Measurements from ENCODE around the gene GLYATL3.

Gene GLYATL3

DNA sequence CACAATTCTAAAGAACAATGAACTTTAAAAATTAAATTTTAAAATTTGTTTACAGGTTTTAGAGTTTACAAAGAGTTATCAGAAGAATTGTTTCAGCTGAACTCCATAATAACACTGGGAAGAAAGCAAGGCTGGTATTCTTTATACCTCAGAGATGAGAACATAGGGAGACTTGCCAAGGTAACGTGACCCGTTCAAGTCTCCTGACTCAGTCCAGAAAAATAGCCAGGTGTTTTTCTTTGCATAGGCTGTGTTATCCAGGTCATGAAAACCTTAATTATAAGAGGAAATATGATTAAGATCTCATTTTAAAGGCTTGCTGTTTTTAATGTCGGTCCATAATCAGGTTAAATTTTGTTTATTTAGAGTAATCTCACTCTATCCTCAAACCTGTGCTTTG, 42.2 kb downstream of the GLYATL3 start:
- Histone ChIP-seq H3K36me3 (no peaks in the 10 kb centered on the region), H3K9me3 (no peaks in the 10 kb centered on the region), H3K27me3 (peaks cover 5% of the 10 kb centered on the region), H3K4me3 (ENCODE audit: low read depth in 1 of 2, low read length in 1 of 2) (no peak overlapping the region), H3K27ac (no peak overlapping the region), H3K4me1 (ENCODE audit: control insufficient read depth in 1 of 2, insufficient read depth in 1 of 2, low read depth in 1 of 2, low read length in 1 of 2) (no peaks in the 10 kb centered on the region)
- TF ChIP-seq, protein P1, sequence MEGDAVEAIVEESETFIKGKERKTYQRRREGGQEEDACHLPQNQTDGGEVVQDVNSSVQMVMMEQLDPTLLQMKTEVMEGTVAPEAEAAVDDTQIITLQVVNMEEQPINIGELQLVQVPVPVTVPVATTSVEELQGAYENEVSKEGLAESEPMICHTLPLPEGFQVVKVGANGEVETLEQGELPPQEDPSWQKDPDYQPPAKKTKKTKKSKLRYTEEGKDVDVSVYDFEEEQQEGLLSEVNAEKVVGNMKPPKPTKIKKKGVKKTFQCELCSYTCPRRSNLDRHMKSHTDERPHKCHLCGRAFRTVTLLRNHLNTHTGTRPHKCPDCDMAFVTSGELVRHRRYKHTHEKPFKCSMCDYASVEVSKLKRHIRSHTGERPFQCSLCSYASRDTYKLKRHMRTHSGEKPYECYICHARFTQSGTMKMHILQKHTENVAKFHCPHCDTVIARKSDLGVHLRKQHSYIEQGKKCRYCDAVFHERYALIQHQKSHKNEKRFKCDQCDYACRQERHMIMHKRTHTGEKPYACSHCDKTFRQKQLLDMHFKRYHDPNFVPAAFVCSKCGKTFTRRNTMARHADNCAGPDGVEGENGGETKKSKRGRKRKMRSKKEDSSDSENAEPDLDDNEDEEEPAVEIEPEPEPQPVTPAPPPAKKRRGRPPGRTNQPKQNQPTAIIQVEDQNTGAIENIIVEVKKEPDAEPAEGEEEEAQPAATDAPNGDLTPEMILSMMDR (IDR thresholded peaks at IDR 0.05) = no peak

- Histone ChIP-seq H3K9me3 (no peaks in the 10 kb centered on the region), H3K27me3 (peaks cover 17% of the 10 kb centered on the region), H3K4me3 (ENCODE audit: low read depth in 1 of 2, low read length in 1 of 2) (no peak overlapping the region), H3K27ac (no peak overlapping the region), H3K36me3 (no peaks in the 10 kb centered on the region), H3K4me1 (ENCODE audit: control insufficient read depth in 1 of 2, insufficient read depth in 1 of 2, low read depth in 1 of 2, low read length in 1 of 2) (no peaks in the 10 kb centered on the region)
- TF ChIP-seq, protein P1 (IDR thresholded peaks at IDR 0.05) = no peak
These were observed 43.5 kb downstream of the GLYATL3 start for GRCh38 chr6:49543087-49543858.

- H3K27ac ChIP-seq = no peak overlapping the region
- peaks cover 10 to 13% of the 10 kb centered on the region in 2 experiments for H3K4me1 ChIP-seq (ENCODE audit: control insufficient read depth in 1 of 2, insufficient read depth in 1 of 2, low read depth in 1 of 2, low read length in 1 of 2)
- TF ChIP-seq, protein P1 (IDR thresholded peaks at IDR 0.05) = no peak
- H3K27me3 ChIP-seq = peaks cover 47% of the 10 kb centered on the region
- no peak overlapping the region for H3K4me3 ChIP-seq (ENCODE audit: low read depth in 1 of 2, low read length in 1 of 2)
- H3K9me3 ChIP-seq = no peaks in the 10 kb centered on the region
- H3K36me3 ChIP-seq = no peaks in the 10 kb centered on the region
These were observed 46.6 kb downstream of the GLYATL3 start for GRCh38 chr6:49546331-49546730.

- peaks cover 72% of the 10 kb centered on the region for H3K27me3 ChIP-seq
- H3K36me3 ChIP-seq = no peaks in the 10 kb centered on the region
- TF ChIP-seq, protein P1 (IDR thresholded peaks at IDR 0.05) = no peak
- no peak overlapping the region for H3K27ac ChIP-seq
- H3K9me3 ChIP-seq = no peaks in the 10 kb centered on the region
- H3K4me1 ChIP-seq (ENCODE audit: control insufficient read depth in 1 of 2, insufficient read depth in 1 of 2, low read depth in 1 of 2, low read length in 1 of 2) = peaks cover 15 to 17% of the 10 kb centered on the region in 2 experiments
- H3K4me3 ChIP-seq (ENCODE audit: low read depth in 1 of 2, low read length in 1 of 2) = no peak overlapping the region
These were observed 49.0 kb downstream of the GLYATL3 start for GRCh38 chr6:49548613-49549304.

DNA sequence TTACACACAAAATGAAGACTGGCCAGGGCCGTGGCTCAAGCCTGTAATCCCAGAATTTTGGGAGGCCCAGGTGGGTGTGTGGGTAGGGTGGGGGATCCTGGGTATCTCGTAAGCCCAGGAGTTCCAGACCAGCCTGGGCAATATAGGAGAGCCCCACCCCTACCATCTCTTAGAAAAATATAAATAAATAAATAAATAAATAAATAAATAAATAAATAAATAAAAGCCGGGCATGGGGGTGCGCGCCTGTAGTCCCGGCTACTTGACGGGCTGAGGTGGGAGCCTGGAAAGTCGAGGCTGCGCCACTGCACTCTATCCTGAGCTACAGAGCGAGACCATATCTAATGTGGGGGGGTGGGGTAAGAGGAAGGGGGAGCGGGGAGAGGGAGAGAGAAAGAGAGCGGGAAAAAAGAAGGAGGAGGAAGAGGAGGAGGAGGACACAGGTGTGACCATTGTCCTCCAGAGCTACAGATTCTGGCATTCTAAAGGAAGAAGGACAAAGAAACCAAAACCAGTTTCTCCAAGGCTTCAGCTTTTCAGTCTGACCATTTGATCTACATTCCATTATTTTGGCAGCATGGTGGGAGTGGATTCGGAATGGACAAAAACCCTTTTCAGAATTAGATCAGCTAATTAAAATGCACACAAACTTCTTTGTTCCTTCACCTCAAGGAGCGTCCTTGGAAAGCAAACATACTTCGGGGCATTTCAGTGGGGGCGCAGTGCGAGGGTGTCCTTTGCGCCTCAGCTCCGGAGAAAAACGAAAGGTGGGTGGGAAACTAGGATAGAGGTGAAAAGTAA, 50.2 kb downstream of the GLYATL3 start:
- H3K27ac ChIP-seq = no peak overlapping the region
- no peaks in the 10 kb centered on the region for H3K9me3 ChIP-seq
- H3K36me3 ChIP-seq = no peaks in the 10 kb centered on the region
- no peak overlapping the region for H3K4me3 ChIP-seq (ENCODE audit: low read depth in 1 of 2, low read length in 1 of 2)
- H3K4me1 ChIP-seq (ENCODE audit: control insufficient read depth in 1 of 2, insufficient read depth in 1 of 2, low read depth in 1 of 2, low read length in 1 of 2) = peaks cover 15 to 17% of the 10 kb centered on the region in 2 experiments
- peaks cover 76% of the 10 kb centered on the region for H3K27me3 ChIP-seq
- TF ChIP-seq, protein P1 (IDR thresholded peaks at IDR 0.05) = no peak

Measured in neutrophil (primary cell).